RWPE1 (cell line): ENCODE data around the gene TMPRSS13.

Source experiments
- CTCF ChIA-PET: fragments of 350-600 bp; sonication (Branson Sonifier 250); formaldehyde crosslinking; extraction: SDS; loops from one replicate; lab custom pipeline; 2021; lab: Yijun Ruan, JAX
- POLR2A ChIA-PET: fragments of 400-600 bp; formaldehyde crosslinking; extraction: SDS; loops from one replicate; lab custom pipeline; 2020; ENCODE audit warnings: antibody characterized with exemption; ENCODE audit not compliant: low non-redundant PET; lab: Yijun Ruan, JAX
- DNase-seq: peaks from one replicate; pipeline ENCODE4 v3.0.0; 2012; ENCODE audit warnings: low spot score
- H3K27ac ChIP-seq: fragments of 450-650 bp; 2 replicates; pipeline ENCODE4 v1.5.1; 2017
- TF ChIP-seq, protein P1 (sequence below): fragments of 450-650 bp; conservative IDR thresholded peaks from 2 replicates; pipeline ENCODE4 v1.5.1; 2017; ENCODE audit warnings: low read depth, mild to moderate bottlenecking

Gene TMPRSS13

GRCh38 chr11:117855186-117855845 lies 73.9 kb downstream of the TMPRSS13 start:
- H3K27ac ChIP-seq, result no peak overlapping the region
- ChIA-PET POLR2A (no interaction called here), CTCF (no interaction called here)
- TF ChIP-seq, protein P1, sequence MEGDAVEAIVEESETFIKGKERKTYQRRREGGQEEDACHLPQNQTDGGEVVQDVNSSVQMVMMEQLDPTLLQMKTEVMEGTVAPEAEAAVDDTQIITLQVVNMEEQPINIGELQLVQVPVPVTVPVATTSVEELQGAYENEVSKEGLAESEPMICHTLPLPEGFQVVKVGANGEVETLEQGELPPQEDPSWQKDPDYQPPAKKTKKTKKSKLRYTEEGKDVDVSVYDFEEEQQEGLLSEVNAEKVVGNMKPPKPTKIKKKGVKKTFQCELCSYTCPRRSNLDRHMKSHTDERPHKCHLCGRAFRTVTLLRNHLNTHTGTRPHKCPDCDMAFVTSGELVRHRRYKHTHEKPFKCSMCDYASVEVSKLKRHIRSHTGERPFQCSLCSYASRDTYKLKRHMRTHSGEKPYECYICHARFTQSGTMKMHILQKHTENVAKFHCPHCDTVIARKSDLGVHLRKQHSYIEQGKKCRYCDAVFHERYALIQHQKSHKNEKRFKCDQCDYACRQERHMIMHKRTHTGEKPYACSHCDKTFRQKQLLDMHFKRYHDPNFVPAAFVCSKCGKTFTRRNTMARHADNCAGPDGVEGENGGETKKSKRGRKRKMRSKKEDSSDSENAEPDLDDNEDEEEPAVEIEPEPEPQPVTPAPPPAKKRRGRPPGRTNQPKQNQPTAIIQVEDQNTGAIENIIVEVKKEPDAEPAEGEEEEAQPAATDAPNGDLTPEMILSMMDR, result no peak
- DNase-seq, result no peak

DNA sequence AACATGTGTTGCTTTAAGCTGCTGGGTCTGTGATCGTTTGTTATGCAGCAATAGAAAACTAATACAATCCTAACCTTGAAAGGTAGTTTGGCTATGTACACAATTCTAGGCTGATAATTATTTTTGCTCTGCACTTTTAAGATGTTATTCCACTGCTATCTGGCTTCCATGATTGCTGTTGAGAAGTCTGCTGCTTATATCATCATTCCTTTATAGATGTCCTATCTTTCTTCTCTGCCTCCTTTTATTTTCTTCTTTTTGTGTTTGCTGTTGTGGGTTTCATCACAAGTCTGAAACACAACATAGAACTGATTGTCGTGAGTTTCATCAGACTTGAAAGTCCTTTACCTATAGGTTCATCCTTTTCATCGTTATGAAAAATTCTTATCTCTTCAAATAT lies 76.9 kb downstream of the TMPRSS13 start:
- POLR2A ChIA-PET, result no interaction called here
- CTCF ChIA-PET, result no interaction called here
- no peak overlapping the region for H3K27ac ChIP-seq
- TF ChIP-seq, protein P1, result no peak
- no peak for DNase-seq

DNA sequence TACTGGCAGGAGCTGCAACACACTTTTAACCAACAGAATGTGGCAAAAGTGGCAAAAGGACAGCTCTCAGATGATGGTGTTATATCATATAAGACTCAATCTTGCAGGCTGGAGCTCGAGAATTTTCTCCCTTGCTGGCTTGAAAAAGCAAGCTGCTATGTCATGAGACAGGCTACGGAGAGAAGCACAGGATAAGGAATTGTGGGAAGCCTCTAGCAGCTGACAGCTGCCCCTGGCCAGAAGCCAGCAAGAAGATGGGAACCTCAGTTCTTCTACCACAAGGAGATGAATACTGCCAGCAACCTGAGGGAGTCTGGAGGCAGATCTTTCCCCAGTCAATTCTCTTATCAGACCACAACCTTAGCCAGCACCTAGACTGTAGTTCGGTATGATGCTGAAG lies 77.3 kb downstream of the TMPRSS13 start:
- DNase-seq, result no peak
- POLR2A ChIA-PET, result no interaction called here
- TF ChIP-seq, protein P1, result no peak
- no peak overlapping the region for H3K27ac ChIP-seq
- CTCF ChIA-PET, result no interaction called here

- no peak for DNase-seq
- ChIA-PET POLR2A (no interaction called here), CTCF (no interaction called here)
- TF ChIP-seq, protein P1, result no peak
- no peak overlapping the region for H3K27ac ChIP-seq
These were observed 78.1 kb downstream of the TMPRSS13 start for GRCh38 chr11:117851106-117851505.
